WTC11 (cell line): Measurements from ENCODE around the gene CORIN. TPM values are rescaled to one million over a fixed set of nuclear protein-coding genes. Genes with fewer than 3 reads are reported as not detected.

Source experiments
- ATAC-seq: fragments of 200-7000 bp; cut with Tn5 transposase; 2 replicates; pipeline ENCODE4 v1.10.0; 2021; ENCODE audit warnings: mild to moderate bottlenecking, moderate library complexity
- CTCF ChIA-PET: fragments of 300-600 bp; sonication (Branson Sonifier 250); formaldehyde crosslinking; loops from one replicate; lab custom pipeline; 2021; ENCODE audit warnings: antibody characterized with exemption; lab: Charles Lee
- POLR2A ChIA-PET: fragments of 350-600 bp; sonication (Branson Sonifier 250); formaldehyde crosslinking; loops from one replicate; lab custom pipeline; 2021; ENCODE audit warnings: antibody characterized with exemption; lab: Charles Lee
- DNase-seq: peaks from one replicate; pipeline ENCODE4 v3.0.0; 2021; ENCODE audit warnings: low spot score
- H3K27ac Mint-ChIP-seq: 2 replicates; pipeline ENCODE4 v1.8.0; 2021; ENCODE audit warnings: mixed read lengths
- H3K27me3 Mint-ChIP-seq: 2 replicates; pipeline ENCODE4 v1.8.0; 2021; ENCODE audit warnings: low read depth, mild to moderate bottlenecking, moderate library complexity, mixed read lengths
- H3K36me3 Mint-ChIP-seq: 2 replicates; pipeline ENCODE4 v1.8.0; 2021; ENCODE audit warnings: mixed read lengths
- H3K4me1 Mint-ChIP-seq: 2 replicates; pipeline ENCODE4 v1.8.0; 2022; ENCODE audit warnings: mixed read lengths
- H3K4me3 Mint-ChIP-seq: 2 replicates; pipeline ENCODE4 v1.8.0; 2021; ENCODE audit warnings: mild to moderate bottlenecking, moderate library complexity, mixed read lengths
- H3K9me3 Mint-ChIP-seq: 2 replicates; pipeline ENCODE4 v1.8.0; 2021; ENCODE audit warnings: mixed read lengths
- ATF6 ChIP-seq: sonication (generic); formaldehyde crosslinking; IDR thresholded peaks from 2 replicates; pipeline ENCODE4 v1.8.1; 2023; ENCODE audit warnings: mild to moderate bottlenecking, missing genetic modification reagents
- GABPB1 ChIP-seq: sonication (generic); formaldehyde crosslinking; IDR thresholded peaks from 2 replicates; pipeline ENCODE4 v1.8.1; 2023; ENCODE audit warnings: mild to moderate bottlenecking, missing genetic modification reagents
- GRHL2 ChIP-seq: fragments of 250-450 bp; sonication (Bioruptor Pico); IDR thresholded peaks from 2 replicates; pipeline ENCODE4 v1.8.0; 2022; ENCODE audit warnings: mild to moderate bottlenecking, moderate library complexity; ENCODE audit not compliant: insufficient replicate concordance, severe bottlenecking
- NR1H2 ChIP-seq: sonication (generic); formaldehyde crosslinking; IDR thresholded peaks from 2 replicates; pipeline ENCODE4 v1.9.0; 2021; ENCODE audit warnings: mild to moderate bottlenecking, moderate library complexity, missing genetic modification reagents
- NR3C1 ChIP-seq: sonication (generic); formaldehyde crosslinking; conservative IDR thresholded peaks from 2 replicates; pipeline ENCODE4 v1.8.1; 2023; ENCODE audit warnings: low read depth, mild to moderate bottlenecking, missing genetic modification reagents
- PRRX2 ChIP-seq: fragments of 250-450 bp; sonication (Bioruptor Pico); IDR thresholded peaks from 2 replicates; pipeline ENCODE4 v1.8.0; 2021; ENCODE audit warnings: mild to moderate bottlenecking
- RORB ChIP-seq: fragments of 250-450 bp; sonication (Bioruptor Pico); IDR thresholded peaks from 2 replicates; pipeline ENCODE4 v1.9.0; 2021; ENCODE audit warnings: mild to moderate bottlenecking
- SOX15 ChIP-seq: fragments of 250-450 bp; sonication (Bioruptor Pico); IDR thresholded peaks from 2 replicates; pipeline ENCODE4 v1.9.0; 2021; ENCODE audit warnings: mild to moderate bottlenecking
- TEAD4 ChIP-seq: sonication (generic); formaldehyde crosslinking; IDR thresholded peaks from 2 replicates; pipeline ENCODE4 v1.8.0; 2022; ENCODE audit warnings: mild to moderate bottlenecking, missing genetic modification reagents
- TP53 ChIP-seq: sonication (generic); formaldehyde crosslinking; IDR thresholded peaks from 2 replicates; pipeline ENCODE4 v1.8.1; 2023; ENCODE audit warnings: mild to moderate bottlenecking, missing genetic modification reagents
- ZBTB21 ChIP-seq: sonication (generic); formaldehyde crosslinking; IDR thresholded peaks from 2 replicates; pipeline ENCODE4 v1.8.1; 2023; ENCODE audit warnings: mild to moderate bottlenecking, missing genetic modification reagents, borderline replicate concordance
- ZNF121 ChIP-seq: sonication (generic); formaldehyde crosslinking; IDR thresholded peaks from 2 replicates; pipeline ENCODE4 v1.8.0; 2023; ENCODE audit warnings: missing genetic modification reagents
- ZNF219 ChIP-seq: sonication (generic); formaldehyde crosslinking; IDR thresholded peaks from 2 replicates; pipeline ENCODE4 v1.8.0; 2023; ENCODE audit warnings: missing genetic modification reagents, mild to moderate bottlenecking, borderline replicate concordance
- ZNF416 ChIP-seq: fragments of 250-450 bp; sonication (Bioruptor Pico); IDR thresholded peaks from 2 replicates; pipeline ENCODE4 v1.9.0; 2021; ENCODE audit warnings: mild to moderate bottlenecking, inconsistent platforms
- ZNF423 ChIP-seq: fragments of 250-450 bp; sonication (Bioruptor Pico); IDR thresholded peaks from 2 replicates; pipeline ENCODE4 v2.1.2; 2022; ENCODE audit warnings: mild to moderate bottlenecking, moderate library complexity
- ZNF425 ChIP-seq: fragments of 250-450 bp; sonication (Bioruptor Pico); conservative IDR thresholded peaks from 2 replicates; pipeline ENCODE4 v1.9.0; 2021; ENCODE audit warnings: mild to moderate bottlenecking
- total RNA-seq: library from RNA; stranded (reverse); gene quantifications from 3 replicates; pipeline ENCODE4 v1.2.3, GENCODE V29; 2021
- TF ChIP-seq, protein P1 (sequence below): sonication (generic); formaldehyde crosslinking; IDR thresholded peaks from 2 replicates; pipeline ENCODE4 v1.8.0; 2022; ENCODE audit warnings: mild to moderate bottlenecking, missing genetic modification reagents
- TF ChIP-seq, protein P2 (sequence below): sonication (generic); formaldehyde crosslinking; IDR thresholded peaks from 2 replicates; pipeline ENCODE4 v1.8.1; 2022; ENCODE audit warnings: mild to moderate bottlenecking, moderate library complexity, missing genetic modification reagents
- TF ChIP-seq, protein P3 (sequence below): sonication (generic); formaldehyde crosslinking; IDR thresholded peaks from 2 replicates; pipeline ENCODE4 v1.8.1; 2022; ENCODE audit warnings: missing genetic modification reagents, borderline replicate concordance

The CORIN gene
- total RNA-seq, 1 experiment from 2014 or later = 0.33 TPM

DNA sequence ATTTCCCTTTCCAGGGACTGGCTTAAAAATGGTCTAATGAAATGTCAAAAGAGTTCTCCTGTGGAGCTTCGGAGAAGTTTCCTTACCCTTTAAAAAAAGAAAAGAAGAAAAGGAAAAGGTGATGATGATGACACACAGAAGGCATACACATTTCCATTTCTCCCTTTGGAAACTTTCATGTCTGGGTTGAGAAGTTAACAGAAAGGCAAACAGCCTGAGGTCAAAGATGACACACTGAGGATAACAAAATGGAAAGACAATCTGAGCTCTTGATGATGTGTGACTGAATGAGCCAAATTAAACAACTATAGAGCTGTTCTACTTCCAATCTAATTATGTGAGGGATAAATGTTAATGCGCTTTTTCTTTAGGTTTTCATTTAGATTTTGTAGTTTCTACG is 44.4 kb upstream of the CORIN start (continued):
- TF ChIP-seq, protein P1, sequence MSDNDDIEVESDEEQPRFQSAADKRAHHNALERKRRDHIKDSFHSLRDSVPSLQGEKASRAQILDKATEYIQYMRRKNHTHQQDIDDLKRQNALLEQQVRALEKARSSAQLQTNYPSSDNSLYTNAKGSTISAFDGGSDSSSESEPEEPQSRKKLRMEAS = no peak
- no peak for TF ChIP-seq TP53 (CRISPR knock-in tag)
- TF ChIP-seq ATF6 (CRISPR knock-in tag) = no peak
- no peak for TF ChIP-seq ZNF219 (CRISPR knock-in tag)
- TF ChIP-seq ZNF423 (CRISPR knock-in tag) = no peak

- Mint-ChIP-seq H3K27ac (no peak overlapping the region), H3K4me3 (no peak overlapping the region), H3K9me3 (peaks cover under 1% of the 10 kb centered on the region; the same call in 1 of the 2 replicates), H3K27me3 (no peaks in the 10 kb centered on the region), H3K4me1 (no peaks in the 10 kb centered on the region), H3K36me3 (peaks cover 72% of the 10 kb centered on the region)
- no peak for DNase-seq
- TF ChIP-seq ZNF121 (CRISPR knock-in tag) (no peak), TEAD4 (CRISPR knock-in tag) (no peak), RORB (CRISPR knock-in tag) (no peak), GRHL2 (CRISPR knock-in tag) (no peak), GABPB1 (no peak), ZNF425 (CRISPR knock-in tag) (no peak)
- TF ChIP-seq, protein P2, sequence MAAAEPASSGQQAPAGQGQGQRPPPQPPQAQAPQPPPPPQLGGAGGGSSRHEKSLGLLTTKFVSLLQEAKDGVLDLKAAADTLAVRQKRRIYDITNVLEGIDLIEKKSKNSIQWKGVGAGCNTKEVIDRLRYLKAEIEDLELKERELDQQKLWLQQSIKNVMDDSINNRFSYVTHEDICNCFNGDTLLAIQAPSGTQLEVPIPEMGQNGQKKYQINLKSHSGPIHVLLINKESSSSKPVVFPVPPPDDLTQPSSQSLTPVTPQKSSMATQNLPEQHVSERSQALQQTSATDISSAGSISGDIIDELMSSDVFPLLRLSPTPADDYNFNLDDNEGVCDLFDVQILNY (CRISPR knock-in tag) = no peak
- TF ChIP-seq, protein P3, sequence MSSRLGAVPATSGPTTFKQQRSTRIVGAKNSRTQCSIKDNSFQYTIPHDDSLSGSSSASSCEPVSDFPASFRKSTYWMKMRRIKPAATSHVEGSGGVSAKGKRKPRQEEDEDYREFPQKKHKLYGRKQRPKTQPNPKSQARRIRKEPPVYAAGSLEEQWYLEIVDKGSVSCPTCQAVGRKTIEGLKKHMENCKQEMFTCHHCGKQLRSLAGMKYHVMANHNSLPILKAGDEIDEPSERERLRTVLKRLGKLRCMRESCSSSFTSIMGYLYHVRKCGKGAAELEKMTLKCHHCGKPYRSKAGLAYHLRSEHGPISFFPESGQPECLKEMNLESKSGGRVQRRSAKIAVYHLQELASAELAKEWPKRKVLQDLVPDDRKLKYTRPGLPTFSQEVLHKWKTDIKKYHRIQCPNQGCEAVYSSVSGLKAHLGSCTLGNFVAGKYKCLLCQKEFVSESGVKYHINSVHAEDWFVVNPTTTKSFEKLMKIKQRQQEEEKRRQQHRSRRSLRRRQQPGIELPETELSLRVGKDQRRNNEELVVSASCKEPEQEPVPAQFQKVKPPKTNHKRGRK (CRISPR knock-in tag) = no peak
- ChIA-PET POLR2A (no interaction called here), CTCF (no interaction called here)
- no peak for ATAC-seq
These were observed 41.6 kb upstream of the CORIN start for GRCh38 chr4:47879458-47879857.

DNA sequence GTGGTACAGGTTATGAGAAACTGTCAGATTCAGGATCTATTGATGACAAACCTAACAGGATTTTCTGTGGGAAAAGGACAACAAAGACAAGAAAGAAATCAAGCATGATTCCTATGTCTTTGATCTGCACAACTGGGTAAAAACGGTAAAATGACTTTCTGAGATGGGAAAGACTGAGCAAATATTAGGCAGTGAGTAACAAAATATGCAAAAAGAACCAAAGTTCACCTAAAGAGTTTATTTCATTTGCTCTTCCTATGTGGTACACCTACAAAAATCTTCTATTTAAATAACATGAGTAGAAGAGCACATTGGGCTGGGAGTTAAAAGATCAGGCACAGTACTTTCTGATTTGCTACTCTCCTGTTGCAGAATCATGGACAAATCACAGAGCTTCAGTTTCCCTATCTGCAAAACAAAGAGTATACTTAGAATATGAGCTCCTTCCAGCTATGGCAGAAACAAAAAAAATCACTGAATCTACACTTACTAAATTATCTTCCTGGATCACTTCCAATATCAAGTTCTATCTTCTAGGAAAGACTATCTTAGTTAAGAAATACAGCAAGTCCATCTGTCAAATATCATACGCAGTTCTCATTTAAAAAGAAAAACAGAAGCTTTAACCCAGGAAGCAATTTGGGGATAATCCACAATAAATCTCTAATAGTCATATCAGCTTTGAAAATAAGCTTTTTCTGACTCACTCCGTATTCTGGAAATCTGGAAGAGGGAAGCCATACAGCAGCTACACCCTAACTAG is 39.1 kb upstream of the CORIN start:
- no peak for DNase-seq
- Mint-ChIP-seq H3K4me1 (no peaks in the 10 kb centered on the region), H3K4me3 (no peak overlapping the region), H3K36me3 (peaks cover 70% of the 10 kb centered on the region), H3K27me3 (no peaks in the 10 kb centered on the region), H3K9me3 (peaks cover 15% of the 10 kb centered on the region), H3K27ac (no peak overlapping the region)
- POLR2A ChIA-PET = interaction anchor here (0.6 kb wide), 1 partner anchor 163 kb away, joined by 3 read pairs; no protein-coding TSS in a partner anchor
- CTCF ChIA-PET = no interaction called here
- no peak for ATAC-seq
- no peak for TF ChIP-seq ZBTB21 (CRISPR knock-in tag)
- TF ChIP-seq TP53 (CRISPR knock-in tag) = no peak
- no peak for TF ChIP-seq PRRX2 (CRISPR knock-in tag)
- TF ChIP-seq SOX15 (CRISPR knock-in tag) = no peak
- no peak for TF ChIP-seq ZNF416 (CRISPR knock-in tag)
- TF ChIP-seq GRHL2 (CRISPR knock-in tag) = no peak
- no peak for TF ChIP-seq NR3C1
- no peak for TF ChIP-seq NR1H2 (CRISPR knock-in tag)
